Neuronal stem cell (in vitro differentiated cells): ENCODE results near the gene IGFN1.

ENCODE experiments used
- DNase-seq: peaks from one replicate; pipeline ENCODE4 v3.0.0-alpha.2; 2013; ENCODE audit warnings: low spot score
- H2AFZ ChIP-seq: one replicate; pipeline ENCODE4 v1.6.1; 2013; ENCODE audit warnings: mild to moderate bottlenecking, low read length, inconsistent platforms
- H2AK5ac ChIP-seq: 2 replicates; pipeline ENCODE4 v1.6.1; 2013; ENCODE audit warnings: low read depth, mild to moderate bottlenecking, inconsistent platforms, low read length, moderate library complexity, mixed read lengths
- H2BK120ac ChIP-seq: 2 replicates; pipeline ENCODE4 v1.6.1; 2013; ENCODE audit warnings: low read depth, mild to moderate bottlenecking, inconsistent platforms, low read length, moderate library complexity, mixed read lengths
- H2BK12ac ChIP-seq: one replicate; pipeline ENCODE4 v1.6.1; 2013; ENCODE audit warnings: low read length, inconsistent platforms
- H2BK15ac ChIP-seq: 2 replicates; pipeline ENCODE4 v1.6.1; 2013; ENCODE audit warnings: mild to moderate bottlenecking, low read length, inconsistent platforms, mixed read lengths
- H2BK5ac ChIP-seq: one replicate; pipeline ENCODE4 v1.6.1; 2013; ENCODE audit warnings: inconsistent platforms, mild to moderate bottlenecking, low read length, moderate library complexity
- H3K14ac ChIP-seq: one replicate; pipeline ENCODE4 v1.6.1; 2013; ENCODE audit warnings: low read length, inconsistent platforms
- H3K18ac ChIP-seq: 2 replicates; pipeline ENCODE4 v1.6.1; 2013; ENCODE audit warnings: low read length, inconsistent platforms
- H3K23ac ChIP-seq: 2 replicates; pipeline ENCODE4 v1.6.1; 2013; ENCODE audit warnings: low read depth, mild to moderate bottlenecking, mixed read lengths, low read length, inconsistent platforms; ENCODE audit not compliant: poor library complexity
- H3K27ac ChIP-seq: replicated peaks from 3 replicates; pipeline ENCODE4 v1.5.1; 2013; ENCODE audit warnings: low read length, inconsistent platforms
- H3K27me3 ChIP-seq, 3 experiments: 2 replicates each; pipeline ENCODE4 v1.6.1; 2013; ENCODE audit warnings: low read length in 3 of 3, mild to moderate bottlenecking in 2 of 3, inconsistent platforms in 1 of 3, low read depth in 1 of 3, mixed read lengths in 1 of 3, moderate library complexity in 1 of 3; ENCODE audit not compliant: control insufficient read depth in 3 of 3, insufficient read depth in 3 of 3
- H3K36me3 ChIP-seq, 2 donors: replicated peaks in 1 of 2; 2 replicates each; pipeline ENCODE4 v1.6.1; 2013; ENCODE audit warnings: low read length in 2 of 2; ENCODE audit not compliant: control insufficient read depth in 2 of 2, insufficient read depth in 2 of 2
- H3K4ac ChIP-seq: 2 replicates; pipeline ENCODE4 v1.6.1; 2013; ENCODE audit warnings: inconsistent platforms, mild to moderate bottlenecking, low read length, moderate library complexity
- H3K4me1 ChIP-seq, 2 donors: 1 replicate in 1 of 2; 2 replicates in 1 of 2; pipeline ENCODE4 v1.6.1; 2013; ENCODE audit warnings: low read length in 2 of 2, low read depth in 1 of 2; ENCODE audit not compliant: control insufficient read depth in 2 of 2, insufficient read depth in 1 of 2
- H3K4me2 ChIP-seq: one replicate; pipeline ENCODE4 v1.6.1; 2013; ENCODE audit warnings: mild to moderate bottlenecking, low read length, inconsistent platforms; ENCODE audit not compliant: insufficient read depth, poor library complexity, severe bottlenecking
- H3K4me3 ChIP-seq, 2 donors: 2 replicates each; pipeline ENCODE4 v1.5.1; 2013; ENCODE audit warnings: low read length in 2 of 2, mild to moderate bottlenecking in 2 of 2, inconsistent platforms in 1 of 2, moderate library complexity in 1 of 2
- H3K79me1 ChIP-seq: one replicate; pipeline ENCODE4 v1.6.1; 2013; ENCODE audit warnings: low read depth, mild to moderate bottlenecking, inconsistent platforms, low read length, moderate library complexity
- H3K9ac ChIP-seq: one replicate; pipeline ENCODE4 v1.6.1; 2013; ENCODE audit warnings: mild to moderate bottlenecking, low read depth, low read length, inconsistent platforms; ENCODE audit not compliant: poor library complexity
- H3K9me3 ChIP-seq, 2 donors: replicated peaks in 1 of 2; 2 replicates each; pipeline versions ENCODE3 to v1.6.1; 2013; ENCODE audit warnings: low read length in 2 of 2, mild to moderate bottlenecking in 2 of 2, inconsistent platforms in 1 of 2, low read depth in 1 of 2, mixed read lengths in 1 of 2, moderate library complexity in 1 of 2; ENCODE audit not compliant: control insufficient read depth in 2 of 2, insufficient read depth in 1 of 2
- H4K8ac ChIP-seq: one replicate; pipeline ENCODE4 v1.6.1; 2013; ENCODE audit warnings: low read depth, mild to moderate bottlenecking, inconsistent platforms, low read length, moderate library complexity
- H4K91ac ChIP-seq: one replicate; pipeline ENCODE4 v1.6.1; 2013; ENCODE audit warnings: low read length, low read depth, mild to moderate bottlenecking, inconsistent platforms; ENCODE audit not compliant: poor library complexity
- WGBS, 2 donors: extraction: QIAGEN DNeasy Blood & Tissue Kit; methylation state at CpG; one replicate each; pipeline ENCODE4 v1.1.7; 2013; ENCODE audit warnings: missing lambda C conversion rate in 2 of 2, mixed read lengths in 1 of 2; ENCODE audit not compliant: insufficient read length in 2 of 2, insufficient replicate concordance in 1 of 2; ENCODE audit errors: extremely low coverage in 2 of 2; 5-methylcytosine and 5-hydroxymethylcytosine counted together

Gene IGFN1

GRCh38 chr1:201252944-201253371 is 62.3 kb downstream of the IGFN1 start:
- Histone ChIP-seq H3K4ac (no peak overlapping the region), H3K27me3 (peaks cover 0 to 28% (median 0%) of the 10 kb centered on the region in 3 experiments), H3K23ac (no peak overlapping the region), H4K91ac (no peak overlapping the region), H3K79me1 (no peaks in the 10 kb centered on the region), H2AFZ (no peak overlapping the region), H2BK5ac (no peak overlapping the region), H3K9ac (no peak overlapping the region), H3K14ac (no peak overlapping the region), H3K4me3 (peak overlapping the region in 1 of 2 donors; percentile 36), H2BK15ac (no peak overlapping the region), H3K36me3 (no peaks in the 10 kb centered on the region), H3K4me2 (no peak overlapping the region), H2BK120ac (no peak overlapping the region), H3K4me1 (no peaks in the 10 kb centered on the region), H4K8ac (no peak overlapping the region), H3K9me3 (no peaks in the 10 kb centered on the region), H2AK5ac (no peak overlapping the region), H3K27ac (no peak overlapping the region), H2BK12ac (no peak overlapping the region), H3K18ac (no peak overlapping the region)
- WGBS, 2 donors: no CpG with 5 or more reads among the region's 6 CpGs
- DNase-seq: no peak

GRCh38 chr1:201253411-201253810 is 62.8 kb downstream of the IGFN1 start:
- DNase-seq: no peak
- H2BK15ac ChIP-seq: peak overlapping the region; percentile 73
- no peak overlapping the region for H3K23ac ChIP-seq
- H3K14ac ChIP-seq: peak overlapping the region; percentile 0
- no CpG with 5 or more reads among the region's 10 CpGs for WGBS, 2 donors
- H3K36me3 ChIP-seq: no peaks in the 10 kb centered on the region
- H3K9ac ChIP-seq: peak overlapping the region; percentile 44
- peak overlapping the region; percentile 31 for H2BK120ac ChIP-seq
- H4K8ac ChIP-seq: no peak overlapping the region
- peak overlapping the region; percentile 99 for H2AK5ac ChIP-seq
- H2AFZ ChIP-seq: no peak overlapping the region
- no peaks in the 10 kb centered on the region for H3K9me3 ChIP-seq
- no peak overlapping the region for H2BK12ac ChIP-seq
- H3K4ac ChIP-seq: no peak overlapping the region
- H3K4me1 ChIP-seq: no peaks in the 10 kb centered on the region
- H2BK5ac ChIP-seq: peak overlapping the region; percentile 82
- no peaks in the 10 kb centered on the region for H3K79me1 ChIP-seq
- H3K18ac ChIP-seq: peak overlapping the region; percentile 64
- no peak overlapping the region for H3K27ac ChIP-seq
- no peak overlapping the region for H3K4me3 ChIP-seq
- H3K27me3 ChIP-seq: peaks cover 0 to 28% (median 0%) of the 10 kb centered on the region in 3 experiments
- H4K91ac ChIP-seq: no peak overlapping the region
- no peak overlapping the region for H3K4me2 ChIP-seq

GRCh38 chr1:201253906-201254624 is 63.4 kb downstream of the IGFN1 start:
- Histone ChIP-seq H3K4me2 (no peak overlapping the region), H2BK120ac (no peak overlapping the region), H3K23ac (no peak overlapping the region), H2BK5ac (peak overlapping the region; percentile 82), H4K8ac (no peak overlapping the region), H3K9ac (no peak overlapping the region), H4K91ac (no peak overlapping the region), H3K18ac (no peak overlapping the region), H3K79me1 (no peaks in the 10 kb centered on the region), H3K4me3 (no peak overlapping the region), H3K27me3 (peaks cover 0 to 23% (median 0%) of the 10 kb centered on the region in 3 experiments), H2BK12ac (peak overlapping the region; percentile 46), H3K9me3 (no peaks in the 10 kb centered on the region), H2AFZ (no peak overlapping the region), H2AK5ac (peak overlapping the region; percentile 99), H3K4ac (no peak overlapping the region), H2BK15ac (peak overlapping the region; percentile 73), H3K27ac (no peak overlapping the region), H3K4me1 (no peaks in the 10 kb centered on the region), H3K14ac (no peak overlapping the region), H3K36me3 (no peaks in the 10 kb centered on the region)
- DNase-seq: no peak
- WGBS, 2 donors: no CpG with 5 or more reads among the region's 9 CpGs

GRCh38 chr1:201254625-201255478 is 64.2 kb downstream of the IGFN1 start:
- Histone ChIP-seq H2BK5ac (peak overlapping the region; percentile 53), H3K14ac (no peak overlapping the region), H3K18ac (peak overlapping the region; percentile 85), H3K4me2 (no peak overlapping the region), H2BK12ac (peak overlapping the region; percentile 84), H3K79me1 (no peaks in the 10 kb centered on the region), H3K36me3 (no peaks in the 10 kb centered on the region), H3K4ac (no peak overlapping the region), H4K91ac (no peak overlapping the region), H2AFZ (no peak overlapping the region), H3K23ac (no peak overlapping the region), H3K9ac (no peak overlapping the region), H3K4me1 (peaks cover 0 to 5% of the 10 kb centered on the region in 2 donors), H3K4me3 (no peak overlapping the region), H3K27me3 (peaks cover 0 to 23% (median 0%) of the 10 kb centered on the region in 3 experiments), H2BK15ac (peak overlapping the region; percentile 98), H2BK120ac (peak overlapping the region; percentile 9), H3K27ac (no peak overlapping the region), H2AK5ac (peak overlapping the region; percentile 99), H4K8ac (peak overlapping the region; percentile 17), H3K9me3 (no peaks in the 10 kb centered on the region)
- WGBS, 2 donors: no CpG with 5 or more reads among the region's 24 CpGs
- DNase-seq: peak; percentile 73
